Measurements from ENCODE around the gene TMEM145. TPM values are rescaled to one million over a fixed set of nuclear protein-coding genes. Genes with fewer than 3 reads are reported as not detected.

Gene TMEM145
- total and polyA plus RNA-seq, 10 of the 15 experiments (the other 5 are each of a cell fraction or from before 2014, with no cell fraction given): 0.04 to 0.97 (median 0.16) TPM; not detected in 4

GRCh38 chr19:42283188-42284065 is 29.7 kb upstream of the TMEM145 start (continued):
- TF ChIP-seq MXI1 (IDR thresholded peaks at IDR 0.05; ENCODE audit: low read depth, low read length) (peak; percentile 17; the same call in 1 of the 2 replicates), BCLAF1 (IDR thresholded peaks at IDR 0.05) (no peak), PAX5 (IDR thresholded peaks at IDR 0.05; ENCODE audit: borderline replicate concordance, low read depth, low read length) (peak; percentile 74; the same call in 1 of the 2 replicates), MTA2 (IDR thresholded peaks at IDR 0.05; ENCODE audit: low read depth) (peak; percentile 80), RELB (IDR thresholded peaks at IDR 0.05; ENCODE audit: low read depth) (peak; percentile 76), ZBTB4 (CRISPR knock-in tag; IDR thresholded peaks at IDR 0.05) (no peak), IKZF1 (conservative IDR thresholded peaks at IDR 0.05) (peak; percentile 63), MLLT1 (IDR thresholded peaks at IDR 0.05) (peak; percentile 90), CHD1 (IDR thresholded peaks at IDR 0.05; ENCODE audit: low read depth, low read length) (no peak), BCL3 (IDR thresholded peaks at IDR 0.05; ENCODE audit: borderline replicate concordance, insufficient read depth, low read depth, low read length, poor library complexity, severe bottlenecking) (no peak), CBX5 (IDR thresholded peaks at IDR 0.05; ENCODE audit: low read depth) (no peak), NFYB (IDR thresholded peaks at IDR 0.05; ENCODE audit: insufficient read depth, low read depth, low read length) (peak; percentile 76; the same call in 1 of the 2 replicates), FOXK2 (IDR thresholded peaks at IDR 0.05) (peak; percentile 58)
- TF ChIP-seq, protein P1, sequence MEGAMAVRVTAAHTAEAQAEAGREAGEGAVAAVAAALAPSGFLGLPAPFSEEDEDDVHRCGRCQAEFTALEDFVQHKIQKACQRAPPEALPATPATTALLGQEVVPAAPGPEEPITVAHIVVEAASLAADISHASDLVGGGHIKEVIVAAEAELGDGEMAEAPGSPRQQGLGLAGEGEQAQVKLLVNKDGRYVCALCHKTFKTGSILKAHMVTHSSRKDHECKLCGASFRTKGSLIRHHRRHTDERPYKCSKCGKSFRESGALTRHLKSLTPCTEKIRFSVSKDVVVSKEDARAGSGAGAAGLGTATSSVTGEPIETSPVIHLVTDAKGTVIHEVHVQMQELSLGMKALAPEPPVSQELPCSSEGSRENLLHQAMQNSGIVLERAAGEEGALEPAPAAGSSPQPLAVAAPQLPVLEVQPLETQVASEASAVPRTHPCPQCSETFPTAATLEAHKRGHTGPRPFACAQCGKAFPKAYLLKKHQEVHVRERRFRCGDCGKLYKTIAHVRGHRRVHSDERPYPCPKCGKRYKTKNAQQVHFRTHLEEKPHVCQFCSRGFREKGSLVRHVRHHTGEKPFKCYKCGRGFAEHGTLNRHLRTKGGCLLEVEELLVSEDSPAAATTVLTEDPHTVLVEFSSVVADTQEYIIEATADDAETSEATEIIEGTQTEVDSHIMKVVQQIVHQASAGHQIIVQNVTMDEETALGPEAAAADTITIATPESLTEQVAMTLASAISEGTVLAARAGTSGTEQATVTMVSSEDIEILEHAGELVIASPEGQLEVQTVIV (IDR thresholded peaks at IDR 0.05; ENCODE audit: borderline replicate concordance, partially characterized antibody): peak; percentile 28

Measured in GM12878 (cell line).